GM10266 (cell line): ENCODE measurements around the gene KRT71.

Experiments used
- DNase-seq: peaks from one replicate; pipeline ENCODE4 v3.0.0; 2012; ENCODE audit errors: extremely low spot score
- CTCF ChIP-seq: IDR thresholded peaks from 2 replicates; pipeline ENCODE4 v1.5.1; 2012; ENCODE audit warnings: mild to moderate bottlenecking, low read depth; ENCODE audit not compliant: control insufficient read depth, insufficient read depth; ENCODE audit errors: missing control alignments

Gene KRT71

GRCh38 chr12:52564582-52564981, 11.6 kb upstream of the KRT71 start:
- TF ChIP-seq CTCF, result no peak
- no peak for DNase-seq

DNA sequence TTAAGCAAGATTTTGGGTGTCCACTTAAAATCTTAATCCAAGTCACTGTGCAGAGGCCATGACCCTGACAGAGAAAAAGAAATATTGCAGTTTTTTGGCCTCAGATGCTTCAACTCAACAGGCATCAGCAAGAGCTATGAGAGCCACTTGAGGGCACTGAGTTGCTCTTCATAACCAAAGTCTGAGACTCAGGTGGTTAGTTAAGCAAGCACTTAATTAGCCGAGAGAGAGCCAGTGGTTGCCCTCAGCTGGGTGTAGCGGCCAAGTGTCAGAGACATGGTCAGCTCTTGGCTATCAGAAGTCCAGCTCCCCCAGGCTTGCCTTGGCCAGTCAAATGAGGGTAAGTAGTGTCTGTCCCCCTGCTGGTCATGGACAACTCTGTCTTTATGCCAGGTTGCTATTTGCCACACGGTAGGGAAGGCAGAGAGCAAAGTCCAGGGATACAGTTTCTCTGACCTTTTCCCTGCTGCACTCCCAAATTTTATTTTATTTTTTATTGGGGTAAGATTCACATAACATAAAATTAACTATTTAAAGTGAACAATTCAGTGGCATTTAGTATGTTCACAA, 9.0 kb upstream of the KRT71 start:
- no peak for DNase-seq
- TF ChIP-seq CTCF, result no peak

DNA sequence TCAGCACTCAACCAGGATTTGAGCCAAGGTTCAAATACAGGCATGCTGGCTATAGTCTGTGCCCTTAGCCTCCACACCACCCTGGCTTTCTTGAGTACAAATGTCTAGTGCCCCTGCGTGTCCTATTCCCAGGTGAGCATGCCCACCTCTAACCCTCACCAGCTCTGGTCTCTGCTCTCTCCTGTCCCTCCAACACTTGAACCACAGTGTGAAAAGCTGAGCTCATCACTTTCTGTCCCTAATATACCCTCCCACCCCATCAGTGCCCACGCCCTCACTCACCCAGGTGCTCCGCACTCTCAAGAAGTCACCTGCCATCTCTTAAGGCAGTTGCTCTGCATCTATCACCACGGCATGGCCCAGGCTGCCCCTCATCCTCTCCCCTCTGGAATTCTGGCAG, 7.0 kb upstream of the KRT71 start:
- TF ChIP-seq CTCF, result no peak
- DNase-seq, result no peak

DNA sequence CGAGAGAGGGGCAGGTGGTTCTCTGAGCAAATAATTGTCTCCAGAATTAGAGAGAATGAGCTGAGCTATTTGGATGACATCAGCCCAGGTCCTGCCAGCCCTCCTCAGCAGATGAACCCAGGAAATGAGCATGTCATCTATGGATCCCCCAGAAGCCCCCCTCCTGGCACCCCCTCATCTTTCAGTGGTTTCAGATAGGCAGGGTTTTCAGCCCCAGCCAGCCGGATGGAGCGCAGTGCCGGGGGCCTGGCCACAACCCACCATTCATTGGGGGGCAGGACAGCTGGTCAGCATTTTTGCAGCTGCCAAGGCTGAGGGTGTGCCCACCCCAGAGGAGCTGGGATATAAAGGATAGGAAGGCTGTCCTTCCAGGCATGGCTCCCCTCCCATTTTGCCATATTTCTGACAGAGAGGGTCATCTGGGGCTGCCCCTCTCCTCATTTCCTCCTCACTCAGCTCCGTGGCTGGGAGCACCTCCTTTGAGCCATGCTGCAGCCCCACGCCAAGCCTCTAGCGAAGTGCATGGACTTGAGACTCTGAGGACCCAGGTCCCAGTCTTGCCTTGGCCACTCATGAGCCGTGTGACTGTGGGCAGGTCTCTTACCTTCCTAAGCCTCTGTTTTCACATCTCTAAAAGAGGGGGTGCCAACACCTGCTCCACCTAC, 6.0 kb upstream of the KRT71 start:
- DNase-seq, result no peak
- no peak for TF ChIP-seq CTCF

- no peak for DNase-seq
- TF ChIP-seq CTCF, result no peak
Measured at GRCh38 chr12:52557476-52557875, 4.5 kb upstream of the KRT71 start.

DNA sequence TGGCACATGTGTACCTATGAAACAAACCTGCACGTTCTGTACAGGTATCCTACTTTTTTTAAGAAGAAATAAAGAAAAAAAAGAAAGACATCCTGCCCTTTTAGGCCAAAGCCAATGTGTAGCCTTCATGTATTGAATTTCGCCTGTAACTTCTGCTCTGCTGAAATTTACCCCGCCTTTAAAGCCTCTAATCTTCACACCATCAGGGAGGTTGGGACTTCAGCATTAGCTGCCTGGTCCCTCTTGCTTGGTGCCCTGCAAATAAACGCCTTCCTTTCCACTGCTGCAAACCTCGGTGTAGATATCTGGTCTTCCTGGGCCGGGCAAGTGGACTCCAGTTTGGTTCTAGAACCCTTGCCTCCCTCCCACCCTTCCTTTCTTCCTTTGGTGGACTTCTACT, 2.6 kb upstream of the KRT71 start:
- TF ChIP-seq CTCF, result no peak
- no peak for DNase-seq

DNA sequence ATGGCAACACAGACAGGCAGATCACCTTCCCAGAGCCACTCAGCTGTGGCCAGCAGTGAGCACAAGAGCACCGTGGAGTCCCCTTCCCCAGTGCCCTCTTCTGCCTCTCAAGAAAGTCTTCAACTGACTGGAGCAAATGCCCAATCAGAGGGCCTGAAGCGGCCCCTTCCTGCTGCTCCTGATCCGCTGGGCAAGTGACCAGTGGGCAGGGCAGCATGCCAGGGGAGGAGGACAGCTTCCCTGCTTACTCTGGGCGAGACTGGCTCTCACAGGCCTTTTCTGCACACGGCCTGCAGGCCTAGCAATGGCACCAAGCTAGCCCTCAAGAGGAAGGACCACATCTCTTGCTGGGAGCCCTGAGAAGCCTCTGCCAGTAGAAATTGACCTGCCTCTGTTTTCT, 890 bp downstream of the KRT71 start:
- no peak for TF ChIP-seq CTCF
- DNase-seq, result no peak
